ENCODE data around the gene TEX13D. TPM values are rescaled to one million over a fixed set of nuclear protein-coding genes. Genes with fewer than 3 reads are reported as not detected.

Gene TEX13D
- total and polyA plus RNA-seq, 2 of the 8 experiments (the other 6 are each of a cell fraction or from before 2014, with no cell fraction given): 0.03 to 0.07 TPM

GRCh38 chrX:124346117-124346876, 13.8 kb downstream of the TEX13D start, which contains the start of gene SH2D1A:
TSS of gene SH2D1A (plus strand) at chrX:124346563. CDS start at chrX:124346643, 80 bp downstream.
- Histone ChIP-seq H3K27ac (ENCODE audit: low read depth, low read length) (no peak within 1 kb of the TSS), H3K4me1 (replicated peaks in 1 of 4; ENCODE audit: control insufficient read depth in 3 of 4, insufficient read depth in 4 of 4, low read length in 3 of 4) (no peaks in the 10 kb centered on the region), H3K18ac (ENCODE audit: extremely low read depth, low read length) (no peak within 1 kb of the TSS), H3K23me2 (ENCODE audit: low read depth, low read length) (no peaks in the 10 kb centered on the region), H3K9ac (replicated peaks in 1 of 4; ENCODE audit: extremely low read depth in 1 of 4, low read depth in 3 of 4, low read length in 3 of 4) (no peak within 1 kb of the TSS), H2BK120ac (replicated peaks; ENCODE audit: low read depth, low read length) (no peak within 1 kb of the TSS), H2BK15ac (ENCODE audit: low read length) (no peak within 1 kb of the TSS), H3K23ac (ENCODE audit: insufficient read length) (no peak within 1 kb of the TSS), H2BK5ac (ENCODE audit: low read depth, low read length) (no peak within 1 kb of the TSS), H3K79me1 (ENCODE audit: low read depth, low read length) (no peaks in the 10 kb centered on the region), H3K9me3 (ENCODE audit: insufficient read depth in 2 of 2, low read depth in 1 of 2, low read length in 1 of 2) (no peaks in the 10 kb centered on the region), H3K36me3 (ENCODE audit: control insufficient read depth in 2 of 4, insufficient read depth in 4 of 4, low read length in 3 of 4) (no peaks in the 10 kb centered on the region), H3K27me3 (replicated peaks in 1 of 4; ENCODE audit: control insufficient read depth in 3 of 4, extremely low read depth in 1 of 4, insufficient read depth in 3 of 4, low read length in 3 of 4) (no peaks in the 10 kb centered on the region), H4K5ac (ENCODE audit: insufficient read length, low read depth, low read length) (no peak within 1 kb of the TSS), H4K8ac (ENCODE audit: extremely low read depth, insufficient read depth, low read length) (no peak within 1 kb of the TSS), H2AFZ (ENCODE audit: low read length) (no peak within 1 kb of the TSS), H3K4ac (replicated peaks; ENCODE audit: insufficient read length, low read depth, low read length) (no peak within 1 kb of the TSS), H4K20me1 (replicated peaks in 1 of 2; ENCODE audit: control insufficient read depth in 1 of 2, insufficient read depth in 2 of 2, low read length in 2 of 2) (no peaks in the 10 kb centered on the region), H4K91ac (replicated peaks; ENCODE audit: insufficient read length, low read length) (no peak within 1 kb of the TSS), H3K4me2 (ENCODE audit: insufficient read depth in 1 of 2, low read depth in 2 of 2, low read length in 2 of 2) (no peak within 1 kb of the TSS), H3K4me3 (ENCODE audit: extremely low read depth in 1 of 4, insufficient read depth in 2 of 4, low read depth in 3 of 4, low read length in 4 of 4) (no peak within 1 kb of the TSS), H3K14ac (ENCODE audit: insufficient read length) (no peak within 1 kb of the TSS), H2AK5ac (ENCODE audit: low read depth, low read length) (no peak within 1 kb of the TSS), H3K79me2 (ENCODE audit: control insufficient read depth in 1 of 2, insufficient read depth in 2 of 2, low read length in 2 of 2) (no peaks in the 10 kb centered on the region), H2BK12ac (ENCODE audit: low read depth, low read length) (no peak within 1 kb of the TSS), H2BK20ac (ENCODE audit: low read length) (no peak within 1 kb of the TSS), H3K56ac (replicated peaks; ENCODE audit: insufficient read length, low read depth, low read length) (no peak within 1 kb of the TSS)
- TF ChIP-seq NRF1 (IDR thresholded peaks at IDR 0.05; ENCODE audit: low read depth, low read length): no peak
- no peak for TF ChIP-seq POLR2A (IDR thresholded peaks at IDR 0.05; ENCODE audit: control extremely low read depth in 1 of 2, low read depth in 2 of 2, low read length in 2 of 2)
- TF ChIP-seq SUZ12 (IDR thresholded peaks at IDR 0.05; ENCODE audit: low read length): no peak
- no peak for TF ChIP-seq POLR2AphosphoS5 (IDR thresholded peaks at IDR 0.05; ENCODE audit: low read depth, low read length)
- no peak for TF ChIP-seq CREB1 (IDR thresholded peaks at IDR 0.05)
- no peak for TF ChIP-seq BACH1 (IDR thresholded peaks at IDR 0.05; ENCODE audit: low read length)
- no peak for TF ChIP-seq KDM5A (IDR thresholded peaks at IDR 0.05; ENCODE audit: low read length)
- TF ChIP-seq EP300 (IDR thresholded peaks at IDR 0.05; ENCODE audit: borderline replicate concordance in 1 of 2, low read depth in 2 of 2, low read length in 2 of 2): no peak
- no peak for TF ChIP-seq CEBPB (IDR thresholded peaks at IDR 0.05; ENCODE audit: low read depth, low read length)
- no peak for TF ChIP-seq ASH2L (IDR thresholded peaks at IDR 0.05; ENCODE audit: low read length)
- ChIA-PET POLR2A (ENCODE audit: partially characterized antibody) (no interaction called here), CTCF (ENCODE audit: partially characterized antibody) (no interaction called here)
- DNase-seq (ENCODE audit: low read depth in 1 of 2, low spot score in 2 of 2): no peak
- 86% methylated on average over 7 of the region's 19 CpGs; no CpG with 5 or more reads in 1 of the 2 experiments for WGBS, 2 experiments (ENCODE audit: extremely low coverage in 1 of 2, insufficient coverage in 1 of 2, insufficient read length in 1 of 2, insufficient replicate concordance in 2 of 2, low coverage in 1 of 2, low lambda C conversion rate in 2 of 2, missing lambda C conversion rate in 1 of 2)
- no peak for FAIRE-seq
